Neural progenitor cell (in vitro differentiated cells): Measurements from ENCODE around the gene BOLA1.

Source experiments
- EZH2 ChIP-seq: fragments of 200-600 bp; sonication (generic); IDR thresholded peaks from 2 replicates; pipeline ENCODE4 v1.6.1; 2017; ENCODE audit warnings: antibody characterized with exemption, mild to moderate bottlenecking, moderate library complexity
- TF ChIP-seq, protein P1 (sequence below): fragments of 200-600 bp; sonication (generic); IDR thresholded peaks from 2 replicates; pipeline ENCODE4 v1.5.1; 2017; ENCODE audit warnings: antibody characterized with exemption, mild to moderate bottlenecking

- TF ChIP-seq, protein P1, sequence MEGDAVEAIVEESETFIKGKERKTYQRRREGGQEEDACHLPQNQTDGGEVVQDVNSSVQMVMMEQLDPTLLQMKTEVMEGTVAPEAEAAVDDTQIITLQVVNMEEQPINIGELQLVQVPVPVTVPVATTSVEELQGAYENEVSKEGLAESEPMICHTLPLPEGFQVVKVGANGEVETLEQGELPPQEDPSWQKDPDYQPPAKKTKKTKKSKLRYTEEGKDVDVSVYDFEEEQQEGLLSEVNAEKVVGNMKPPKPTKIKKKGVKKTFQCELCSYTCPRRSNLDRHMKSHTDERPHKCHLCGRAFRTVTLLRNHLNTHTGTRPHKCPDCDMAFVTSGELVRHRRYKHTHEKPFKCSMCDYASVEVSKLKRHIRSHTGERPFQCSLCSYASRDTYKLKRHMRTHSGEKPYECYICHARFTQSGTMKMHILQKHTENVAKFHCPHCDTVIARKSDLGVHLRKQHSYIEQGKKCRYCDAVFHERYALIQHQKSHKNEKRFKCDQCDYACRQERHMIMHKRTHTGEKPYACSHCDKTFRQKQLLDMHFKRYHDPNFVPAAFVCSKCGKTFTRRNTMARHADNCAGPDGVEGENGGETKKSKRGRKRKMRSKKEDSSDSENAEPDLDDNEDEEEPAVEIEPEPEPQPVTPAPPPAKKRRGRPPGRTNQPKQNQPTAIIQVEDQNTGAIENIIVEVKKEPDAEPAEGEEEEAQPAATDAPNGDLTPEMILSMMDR, result no peak
- TF ChIP-seq EZH2, result no peak
These were observed 33.8 kb downstream of the BOLA1 start for GRCh38 chr1:149933208-149933607.
